ENCODE results near the gene TFDP1.

DNA sequence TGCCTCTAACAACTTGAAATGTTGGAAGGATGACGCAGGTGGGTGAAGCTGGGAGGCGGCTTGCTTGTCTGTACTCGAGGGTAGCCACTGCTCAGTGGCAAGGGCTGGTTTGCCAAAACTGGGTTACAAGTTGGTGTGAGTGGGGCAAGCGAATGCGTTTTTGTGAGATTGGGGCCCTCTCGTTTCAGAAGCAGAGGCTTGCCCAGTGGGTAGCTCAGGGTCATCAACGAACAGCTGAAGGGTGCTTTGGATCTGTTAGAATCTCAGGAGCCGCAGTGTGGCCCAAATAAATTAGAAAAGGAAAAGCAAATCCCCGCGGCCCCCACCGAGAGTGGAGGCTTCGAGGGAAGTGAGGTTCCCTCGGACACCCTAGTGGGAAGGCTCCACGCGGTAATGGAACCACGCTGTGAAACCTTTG, 66.2 kb downstream of the TFDP1 start:
- TF ChIP-seq, protein P1, sequence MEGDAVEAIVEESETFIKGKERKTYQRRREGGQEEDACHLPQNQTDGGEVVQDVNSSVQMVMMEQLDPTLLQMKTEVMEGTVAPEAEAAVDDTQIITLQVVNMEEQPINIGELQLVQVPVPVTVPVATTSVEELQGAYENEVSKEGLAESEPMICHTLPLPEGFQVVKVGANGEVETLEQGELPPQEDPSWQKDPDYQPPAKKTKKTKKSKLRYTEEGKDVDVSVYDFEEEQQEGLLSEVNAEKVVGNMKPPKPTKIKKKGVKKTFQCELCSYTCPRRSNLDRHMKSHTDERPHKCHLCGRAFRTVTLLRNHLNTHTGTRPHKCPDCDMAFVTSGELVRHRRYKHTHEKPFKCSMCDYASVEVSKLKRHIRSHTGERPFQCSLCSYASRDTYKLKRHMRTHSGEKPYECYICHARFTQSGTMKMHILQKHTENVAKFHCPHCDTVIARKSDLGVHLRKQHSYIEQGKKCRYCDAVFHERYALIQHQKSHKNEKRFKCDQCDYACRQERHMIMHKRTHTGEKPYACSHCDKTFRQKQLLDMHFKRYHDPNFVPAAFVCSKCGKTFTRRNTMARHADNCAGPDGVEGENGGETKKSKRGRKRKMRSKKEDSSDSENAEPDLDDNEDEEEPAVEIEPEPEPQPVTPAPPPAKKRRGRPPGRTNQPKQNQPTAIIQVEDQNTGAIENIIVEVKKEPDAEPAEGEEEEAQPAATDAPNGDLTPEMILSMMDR (IDR thresholded peaks at IDR 0.05) = no peak
- no peak for TF ChIP-seq POLR2AphosphoS5 (IDR thresholded peaks at IDR 0.05)
- no peak for TF ChIP-seq POLR2A (IDR thresholded peaks at IDR 0.05)
